ENCODE measurements around the gene XRCC3. TPM values are rescaled to one million over a fixed set of nuclear protein-coding genes. Genes with fewer than 3 reads are reported as not detected.

XRCC3 gene
- total RNA-seq, 6 donors from 2014 or later: 2.4 to 16.8 (median 5.8) TPM

DNA sequence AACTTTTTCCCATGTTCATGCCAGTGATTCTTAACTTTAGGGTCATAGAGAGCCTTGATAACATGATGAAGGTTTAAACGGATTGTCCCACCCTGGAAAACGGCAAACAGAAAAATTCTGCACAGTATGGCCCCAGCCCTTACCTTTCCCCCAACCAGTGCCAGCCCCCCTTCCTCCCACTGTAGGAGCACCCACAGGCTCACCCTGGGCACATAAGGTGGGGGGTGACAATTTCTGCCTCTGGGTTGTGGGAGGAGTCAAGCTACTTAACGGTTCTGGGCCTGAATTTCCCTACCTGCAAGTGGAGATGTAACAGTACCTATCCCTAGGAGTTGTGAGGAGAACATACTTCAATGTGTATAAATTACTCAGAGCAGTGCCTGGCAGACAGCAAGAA, 18.0 kb downstream of the XRCC3 start:
- Histone ChIP-seq H3K27me3 (no peaks in the 10 kb centered on the region), H3K4me3 (no peak overlapping the region), H3K4me1 (peaks cover 16 to 54% (median 42%) of the 10 kb centered on the region in 4 donors), H3K9me3 (no peaks in the 10 kb centered on the region), H3K36me3 (peaks cover 9 to 84% (median 65%) of the 10 kb centered on the region in 4 donors), H3K27ac (peak overlapping the region in 3 of 4 donors; percentile 1 to 66 (median 58))
- TF ChIP-seq POLR2A (IDR thresholded peaks at IDR 0.05) (no peak), CTCF (IDR thresholded peaks at IDR 0.05) (no peak), EP300 (IDR thresholded peaks at IDR 0.05) (no peak)
- ATAC-seq (ENCODE audit: low FRiP score in 2 of 2) (no peak), DNase-seq (no peak)
- WGBS, 2 donors: 49 to 60% methylated on average over 2 to 3 of the region's 3 CpGs

DNA sequence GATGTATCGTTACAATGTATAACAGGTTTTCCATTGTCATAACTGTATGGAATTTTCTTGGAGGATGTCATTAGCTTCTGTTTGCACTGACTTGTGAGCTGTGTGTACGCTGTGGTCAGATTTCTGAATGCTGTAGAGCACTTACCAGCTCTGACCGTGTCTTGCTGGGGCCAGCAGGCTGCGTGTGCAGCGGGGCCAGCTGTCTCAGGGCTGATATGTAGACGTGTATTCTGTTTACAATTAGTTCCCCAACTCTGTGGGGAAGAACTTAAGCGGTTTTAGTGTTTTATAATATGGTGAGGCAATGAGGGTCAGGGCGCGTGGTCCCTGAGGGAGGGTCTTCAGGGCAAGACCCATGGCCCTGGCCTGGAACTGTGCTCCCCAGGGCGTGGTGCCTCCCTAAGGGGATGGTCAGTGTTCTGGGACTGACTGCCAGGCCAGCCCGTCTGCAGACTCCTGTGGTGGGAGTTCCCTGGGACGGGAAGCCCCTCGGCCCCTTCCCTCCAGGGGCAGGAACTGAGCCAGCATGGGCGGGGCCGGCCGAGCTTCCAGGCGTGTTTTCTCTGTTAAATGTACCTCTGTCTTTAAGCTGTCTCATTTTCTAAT, 18.7 kb downstream of the XRCC3 start:
- no peak overlapping the region for H3K4me3 ChIP-seq
- TF ChIP-seq POLR2AphosphoS5 (IDR thresholded peaks at IDR 0.05) (no peak), CTCF (IDR thresholded peaks at IDR 0.05) (no peak), POLR2A (IDR thresholded peaks at IDR 0.05) (no peak), EP300 (IDR thresholded peaks at IDR 0.05) (no peak)
- H3K4me1 ChIP-seq: peaks cover 16 to 54% (median 42%) of the 10 kb centered on the region in 4 donors
- no peaks in the 10 kb centered on the region for H3K27me3 ChIP-seq
- peak overlapping the region in 2 of 4 donors; percentile 58 to 66 for H3K27ac ChIP-seq
- DNase-seq (peak in 1 of 2 donors; percentile 89), ATAC-seq (ENCODE audit: low FRiP score in 2 of 2) (peak in 1 of 2 donors; percentile 59)
- WGBS, 2 donors: 43 to 63% methylated on average over 9 to 17 of the region's 17 CpGs
- H3K36me3 ChIP-seq: peaks cover 5 to 84% (median 63%) of the 10 kb centered on the region in 4 donors
- H3K9me3 ChIP-seq: no peaks in the 10 kb centered on the region

- DNase-seq: no peak
- H3K27ac ChIP-seq: peak overlapping the region in 2 of 4 donors; percentile 58 to 66
- H3K27me3 ChIP-seq: no peaks in the 10 kb centered on the region
- WGBS, 2 donors: 33 to 65% methylated on average over 1 to 13 of the region's 13 CpGs
- TF ChIP-seq POLR2AphosphoS5 (IDR thresholded peaks at IDR 0.05): no peak
- TF ChIP-seq EP300 (IDR thresholded peaks at IDR 0.05): no peak
- TF ChIP-seq POLR2A (IDR thresholded peaks at IDR 0.05): no peak
- TF ChIP-seq CTCF (IDR thresholded peaks at IDR 0.05): no peak
- H3K36me3 ChIP-seq: peaks cover 5 to 79% (median 60%) of the 10 kb centered on the region in 4 donors
- ATAC-seq (ENCODE audit: low FRiP score in 2 of 2): no peak
- H3K4me1 ChIP-seq: peaks cover 16 to 54% (median 42%) of the 10 kb centered on the region in 4 donors
- H3K4me3 ChIP-seq: no peak overlapping the region
- H3K9me3 ChIP-seq: no peaks in the 10 kb centered on the region
Observed at GRCh38 chr14:103696070-103696402, 19.2 kb downstream of the XRCC3 start.

DNA sequence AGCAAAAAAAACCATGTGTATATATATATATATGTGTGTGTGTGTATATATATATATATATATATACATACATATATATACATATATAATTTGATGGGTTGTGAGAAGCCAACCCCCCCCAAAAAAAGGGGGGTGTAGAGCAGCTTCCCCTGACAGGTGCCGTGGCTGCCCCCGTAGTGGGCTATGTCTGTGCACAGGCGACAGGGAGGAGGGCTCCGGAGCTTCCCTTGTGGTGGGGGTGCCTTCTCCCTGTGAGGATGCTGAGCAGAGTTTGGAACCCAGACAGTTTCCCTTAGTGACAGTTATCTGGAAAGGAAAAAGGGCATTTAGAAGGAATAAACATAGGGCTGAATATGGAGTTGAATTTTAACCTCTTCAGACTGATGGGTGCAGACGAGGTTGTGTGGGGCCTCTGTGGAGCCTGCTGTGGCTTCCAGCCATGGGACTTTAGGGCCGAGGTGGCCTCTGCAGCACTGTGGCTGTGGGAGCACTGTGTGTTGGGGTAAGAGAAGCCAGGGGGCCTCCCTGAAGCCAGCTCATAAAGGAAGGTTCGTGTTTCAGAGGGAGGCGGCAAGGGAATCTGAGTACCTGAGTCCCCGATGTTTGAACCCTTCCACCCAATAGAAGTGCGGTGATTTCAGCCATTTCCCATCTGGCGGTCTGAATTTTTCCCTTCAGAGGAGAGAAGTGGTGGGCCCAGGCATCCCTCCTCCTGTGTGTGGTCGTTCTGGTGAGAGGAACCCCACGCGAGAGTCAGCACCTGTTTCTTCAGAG, 19.8 kb downstream of the XRCC3 start:
- Histone ChIP-seq H3K36me3 (peaks cover 5 to 74% (median 56%) of the 10 kb centered on the region in 4 donors), H3K27me3 (no peaks in the 10 kb centered on the region), H3K4me3 (no peak overlapping the region), H3K9me3 (no peaks in the 10 kb centered on the region), H3K27ac (peak overlapping the region in 1 of 4 donors; percentile 42), H3K4me1 (peaks cover 16 to 54% (median 42%) of the 10 kb centered on the region in 4 donors)
- 58 to 62% methylated on average over 12 to 14 of the region's 14 CpGs for WGBS, 2 donors
- DNase-seq (no peak), ATAC-seq (ENCODE audit: low FRiP score in 2 of 2) (no peak)
- TF ChIP-seq EP300 (IDR thresholded peaks at IDR 0.05) (no peak), POLR2AphosphoS5 (IDR thresholded peaks at IDR 0.05) (no peak), CTCF (IDR thresholded peaks at IDR 0.05) (no peak), POLR2A (IDR thresholded peaks at IDR 0.05) (no peak)

Measured in upper lobe of left lung (tissue), 6 donors.